GM12873 (cell line): Measurements from ENCODE around the gene INSC.

Source experiments
- CTCF ChIP-seq: IDR thresholded peaks from 2 replicates; pipeline ENCODE4 v1.5.1; 2012; ENCODE audit warnings: low read depth, mild to moderate bottlenecking, moderate library complexity, low read length, control low read depth; ENCODE audit not compliant: insufficient read depth; ENCODE audit errors: missing control alignments

The INSC gene

GRCh38 chr11:15233371-15234165, 118.8 kb downstream of the INSC start:
- no peak for TF ChIP-seq CTCF

- no peak for TF ChIP-seq CTCF
These were observed 120.1 kb downstream of the INSC start for GRCh38 chr11:15234796-15235195.

- TF ChIP-seq CTCF, result no peak
These were observed 121.8 kb downstream of the INSC start for GRCh38 chr11:15236559-15236958.

- TF ChIP-seq CTCF, result no peak
These were observed 124.1 kb downstream of the INSC start for GRCh38 chr11:15238856-15239255.

GRCh38 chr11:15248749-15249148, 134.0 kb downstream of the INSC start:
- TF ChIP-seq CTCF, result no peak

- no peak for TF ChIP-seq CTCF
These were observed 143.9 kb downstream of the INSC start for GRCh38 chr11:15258433-15259165.

- TF ChIP-seq CTCF, result no peak
These were observed 152.3 kb downstream of the INSC start for GRCh38 chr11:15266999-15267398.
